Left ventricle myocardium inferior (tissue), 1 donor: ENCODE data around the gene RAB17. TPM values are rescaled to one million over a fixed set of nuclear protein-coding genes. Genes with fewer than 3 reads are reported as not detected.

Experiments used
- DNase-seq: peaks from one replicate; pipeline ENCODE4 v3.0.0-alpha.2; 2020
- H3K27ac ChIP-seq: fragments of 200-600 bp; replicated peaks from 2 replicates; pipeline ENCODE4 v1.8.0; 2021
- H3K27me3 ChIP-seq: fragments of 200-600 bp; 2 replicates; pipeline ENCODE4 v1.8.0; 2021; ENCODE audit warnings: low read depth
- H3K36me3 ChIP-seq: fragments of 200-600 bp; 2 replicates; pipeline ENCODE4 v1.8.0; 2021
- H3K4me1 ChIP-seq: fragments of 200-600 bp; 2 replicates; pipeline ENCODE4 v1.8.0; 2021
- H3K4me3 ChIP-seq: fragments of 200-600 bp; 2 replicates; pipeline ENCODE4 v1.8.0; 2021; ENCODE audit warnings: mild to moderate bottlenecking, moderate library complexity
- H3K9me3 ChIP-seq: fragments of 200-600 bp; replicated peaks from 2 replicates; pipeline ENCODE4 v1.8.0; 2021
- CTCF ChIP-seq: fragments of 200-600 bp; IDR thresholded peaks from 2 replicates; pipeline ENCODE4 v1.8.0; 2021; ENCODE audit warnings: antibody characterized with exemption, mild to moderate bottlenecking, borderline replicate concordance
- intact Hi-C: fragments of 100-400 bp; cut with micrococcal nuclease; formaldehyde crosslinking; loops from one replicate; pipeline ENCODE4 v1.11.0; 2022
- total RNA-seq: library from RNA; stranded (reverse); fragmentation: NEBNext Ultra II Directional; extraction: Animal tissue kit (Norgen Biotek cat#: 25700); gene quantifications from one replicate; pipeline ENCODE4 v1.2.1, GENCODE V29; 2021
- donor health status: DM: no; HTN: yes; CAD: no; lungs with severe emphysema.

Gene RAB17
- total RNA-seq, 1 donor from 2014 or later: 4.5 TPM

- no peaks in the 10 kb centered on the region for H3K9me3 ChIP-seq
- no peaks in the 10 kb centered on the region for H3K36me3 ChIP-seq
- intact Hi-C loops: loop anchor here (5.0 kb wide), 1 partner anchor 59 kb away; no protein-coding TSS in a partner anchor
- TF ChIP-seq CTCF: no peak
- no peak for DNase-seq
- H3K27ac ChIP-seq: no peak overlapping the region
- H3K27me3 ChIP-seq: no peaks in the 10 kb centered on the region
- H3K4me3 ChIP-seq: no peak overlapping the region
- H3K4me1 ChIP-seq: peaks cover 30% of the 10 kb centered on the region
These were observed 19.0 kb downstream of the RAB17 start for GRCh38 chr2:237571551-237571950.

- Histone ChIP-seq H3K4me3 (no peak overlapping the region), H3K36me3 (no peaks in the 10 kb centered on the region), H3K4me1 (peaks cover 29% of the 10 kb centered on the region), H3K9me3 (no peaks in the 10 kb centered on the region), H3K27me3 (no peaks in the 10 kb centered on the region), H3K27ac (no peak overlapping the region)
- intact Hi-C loops: loop anchor here (5.0 kb wide), 1 partner anchor 59 kb away; no protein-coding TSS in a partner anchor
- DNase-seq: no peak
- no peak for TF ChIP-seq CTCF
These were observed 19.7 kb downstream of the RAB17 start for GRCh38 chr2:237570776-237571335.

GRCh38 chr2:237569896-237570295 lies 20.6 kb downstream of the RAB17 start:
- Histone ChIP-seq H3K9me3 (no peaks in the 10 kb centered on the region), H3K4me1 (peaks cover 19% of the 10 kb centered on the region), H3K36me3 (no peaks in the 10 kb centered on the region), H3K27me3 (peaks cover 3% of the 10 kb centered on the region), H3K4me3 (no peak overlapping the region), H3K27ac (no peak overlapping the region)
- intact Hi-C loops: loop anchor here (5.0 kb wide), 1 partner anchor 58 kb away; no protein-coding TSS in a partner anchor
- no peak for TF ChIP-seq CTCF
- no peak for DNase-seq

GRCh38 chr2:237569041-237569440 lies 21.5 kb downstream of the RAB17 start:
- intact Hi-C loops: no loop called here
- Histone ChIP-seq H3K27ac (no peak overlapping the region), H3K36me3 (no peaks in the 10 kb centered on the region), H3K27me3 (peaks cover 12% of the 10 kb centered on the region), H3K9me3 (no peaks in the 10 kb centered on the region), H3K4me1 (peaks cover 15% of the 10 kb centered on the region), H3K4me3 (no peak overlapping the region)
- DNase-seq: no peak
- TF ChIP-seq CTCF: no peak

- DNase-seq: no peak
- Histone ChIP-seq H3K27me3 (peaks cover 18% of the 10 kb centered on the region), H3K4me3 (no peak overlapping the region), H3K4me1 (peaks cover 15% of the 10 kb centered on the region), H3K36me3 (no peaks in the 10 kb centered on the region), H3K27ac (no peak overlapping the region), H3K9me3 (no peaks in the 10 kb centered on the region)
- TF ChIP-seq CTCF: no peak
- intact Hi-C loops: no loop called here
These were observed 22.3 kb downstream of the RAB17 start for GRCh38 chr2:237568121-237568660.
